GM12892 (cell line): ENCODE results near the gene C5orf52.

Experiments
- POLR2A ChIP-seq: IDR thresholded peaks from 2 replicates; pipeline ENCODE4 v1.6.1; 2011; ENCODE audit warnings: low read depth, low read length, control low read depth
- TAF1 ChIP-seq: IDR thresholded peaks from 2 replicates; pipeline ENCODE4 v1.6.1; 2011; ENCODE audit warnings: low read depth, mild to moderate bottlenecking, control low read depth, low read length, borderline replicate concordance

GRCh38 chr5:157689942-157690689 lies 18.8 kb downstream of the C5orf52 start:
- TF ChIP-seq POLR2A (no peak), TAF1 (no peak)
